HG03060 (cell line): ENCODE measurements around the gene SOD1.
"Not testable (repeated sequence)": the region's sequence is repeated elsewhere in the genome, so short reads cannot be mapped to it uniquely, and the experiment has no call there.

Experiments
- ATAC-seq: cut with Tn5 transposase; IDR thresholded peaks from one replicate; pipeline ENCODE4 v1.9.1; 2021; ENCODE audit warnings: low read depth, moderate number of reproducible peaks; ENCODE audit not compliant: unreplicated experiment

Gene SOD1

GRCh38 chr21:31659536-31660258, at the start of gene SOD1:
Gene SOD1, plus strand, starts transcription at chr21:31659693. Its CDS starts 77 bp downstream, at chr21:31659770.
- ATAC-seq: peak; percentile 76

- ATAC-seq: no peak
Measured at GRCh38 chr21:31611445-31611844, 48.0 kb upstream of the SOD1 start.

- no peak for ATAC-seq
Measured at GRCh38 chr21:31612894-31613785, 46.4 kb upstream of the SOD1 start.

GRCh38 chr21:31614705-31615104, 44.8 kb upstream of the SOD1 start:
- no peak for ATAC-seq

GRCh38 chr21:31616216-31616615, 43.3 kb upstream of the SOD1 start:
- no peak for ATAC-seq

GRCh38 chr21:31618696-31619430, 40.6 kb upstream of the SOD1 start:
- no peak for ATAC-seq

- no peak for ATAC-seq
Measured at GRCh38 chr21:31622397-31622796, 37.1 kb upstream of the SOD1 start.

GRCh38 chr21:31623664-31624063, 35.8 kb upstream of the SOD1 start:
- ATAC-seq: no peak

- ATAC-seq: no peak
Measured at GRCh38 chr21:31624181-31624580, 35.3 kb upstream of the SOD1 start.

- no peak for ATAC-seq
Measured at GRCh38 chr21:31624961-31625491, 34.5 kb upstream of the SOD1 start.

GRCh38 chr21:31629972-31630711, 29.4 kb upstream of the SOD1 start:
- no peak for ATAC-seq

- ATAC-seq: not testable (repeated sequence)
Measured at GRCh38 chr21:31631881-31632280, 27.6 kb upstream of the SOD1 start.

GRCh38 chr21:31634993-31635392, 24.5 kb upstream of the SOD1 start:
- ATAC-seq: no peak

GRCh38 chr21:31636874-31637273, 22.6 kb upstream of the SOD1 start:
- no peak for ATAC-seq

GRCh38 chr21:31641416-31641922, 18.0 kb upstream of the SOD1 start:
- no peak for ATAC-seq

- no peak for ATAC-seq
Measured at GRCh38 chr21:31644643-31645042, 14.8 kb upstream of the SOD1 start.

- ATAC-seq: no peak
Measured at GRCh38 chr21:31647650-31648049, 11.8 kb upstream of the SOD1 start.

- no peak for ATAC-seq
Measured at GRCh38 chr21:31650930-31651329, 8.6 kb upstream of the SOD1 start.

GRCh38 chr21:31651491-31651890, 8.0 kb upstream of the SOD1 start:
- not testable (repeated sequence) for ATAC-seq

GRCh38 chr21:31654340-31654739, 5.2 kb upstream of the SOD1 start:
- no peak for ATAC-seq
